GDM1 (cell line): Measurements from ENCODE around the gene SIGLECL1.
A peak's percentile ranks its signal among the peaks of the same experiment; 100 is the strongest.

ENCODE experiments used
- DNase-seq: peaks from one replicate; lab custom pipeline; 2025; lab: John Stamatoyannopoulos, UW

The SIGLECL1 gene

GRCh38 chr19:51252306-51253079 lies 1.6 kb downstream of the SIGLECL1 start:
- DNase-seq = no peak

- no peak for DNase-seq
Measured at GRCh38 chr19:51253088-51253806, 2.4 kb downstream of the SIGLECL1 start.

- no peak for DNase-seq
Measured at GRCh38 chr19:51256155-51256625, 5.3 kb downstream of the SIGLECL1 start.

GRCh38 chr19:51257471-51257870 lies 6.6 kb downstream of the SIGLECL1 start:
- DNase-seq = no peak

- DNase-seq = peak; percentile 64
Measured at GRCh38 chr19:51258165-51259160, 7.6 kb downstream of the SIGLECL1 start.

GRCh38 chr19:51259348-51260245 lies 8.7 kb downstream of the SIGLECL1 start:
- peak; percentile 55 for DNase-seq

- no peak for DNase-seq
Measured at GRCh38 chr19:51263808-51264207, 12.9 kb downstream of the SIGLECL1 start.

GRCh38 chr19:51271067-51271466 lies 20.2 kb downstream of the SIGLECL1 start:
- no peak for DNase-seq

- no peak for DNase-seq
Measured at GRCh38 chr19:51272183-51272810, 21.4 kb downstream of the SIGLECL1 start.

- no peak for DNase-seq
Measured at GRCh38 chr19:51274049-51274770, 23.3 kb downstream of the SIGLECL1 start.

GRCh38 chr19:51277112-51277511 lies 26.2 kb downstream of the SIGLECL1 start:
- DNase-seq = no peak

- DNase-seq = no peak
Measured at GRCh38 chr19:51282335-51282734, 31.5 kb downstream of the SIGLECL1 start.

- DNase-seq = no peak
Measured at GRCh38 chr19:51285682-51286081, 34.8 kb downstream of the SIGLECL1 start.

GRCh38 chr19:51289635-51290034 lies 38.8 kb downstream of the SIGLECL1 start:
- DNase-seq = no peak

- no peak for DNase-seq
Measured at GRCh38 chr19:51292971-51293370, 42.1 kb downstream of the SIGLECL1 start.

GRCh38 chr19:51293571-51294210 lies 42.8 kb downstream of the SIGLECL1 start:
- no peak for DNase-seq

GRCh38 chr19:51294211-51294976 lies 43.5 kb downstream of the SIGLECL1 start:
- DNase-seq = no peak

GRCh38 chr19:51294977-51295375 lies 44.1 kb downstream of the SIGLECL1 start:
- no peak for DNase-seq
